ENCODE results near the gene TRPM3.

DNA sequence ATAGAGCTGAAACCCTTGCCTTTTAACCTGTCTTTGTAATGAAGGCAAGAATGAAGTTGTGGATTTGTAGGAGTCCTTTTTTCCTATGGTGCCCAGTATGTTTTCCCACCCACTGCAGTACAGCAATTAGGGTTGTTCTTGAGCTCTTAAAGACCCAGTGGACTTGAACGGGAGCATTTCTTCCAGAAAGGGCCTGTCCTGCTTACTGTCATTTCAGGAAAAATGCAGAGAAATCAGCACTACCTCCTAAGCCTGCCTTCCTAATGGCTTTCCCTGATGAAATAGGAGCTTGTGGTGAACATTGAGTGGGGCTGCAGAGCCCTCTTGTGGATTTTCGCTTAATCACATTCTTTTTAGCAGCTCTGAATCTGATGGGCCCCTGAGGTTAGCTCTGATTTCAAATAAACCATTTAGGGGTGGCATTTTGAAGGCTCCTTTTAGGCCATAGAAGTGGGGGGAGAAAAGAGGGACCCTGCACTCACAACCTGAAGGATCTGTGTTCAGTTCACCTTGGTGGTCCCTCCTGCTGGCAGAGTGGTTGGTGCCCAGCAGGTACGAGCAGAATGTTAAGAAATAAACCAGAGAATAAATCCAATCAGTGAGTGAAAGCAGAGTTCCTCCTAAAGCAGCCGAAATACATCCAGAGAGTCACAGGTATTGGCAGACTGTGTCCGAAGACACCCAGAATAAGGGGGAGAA lies 519.0 kb downstream of the TRPM3 start:
- TF ChIP-seq, protein P1, sequence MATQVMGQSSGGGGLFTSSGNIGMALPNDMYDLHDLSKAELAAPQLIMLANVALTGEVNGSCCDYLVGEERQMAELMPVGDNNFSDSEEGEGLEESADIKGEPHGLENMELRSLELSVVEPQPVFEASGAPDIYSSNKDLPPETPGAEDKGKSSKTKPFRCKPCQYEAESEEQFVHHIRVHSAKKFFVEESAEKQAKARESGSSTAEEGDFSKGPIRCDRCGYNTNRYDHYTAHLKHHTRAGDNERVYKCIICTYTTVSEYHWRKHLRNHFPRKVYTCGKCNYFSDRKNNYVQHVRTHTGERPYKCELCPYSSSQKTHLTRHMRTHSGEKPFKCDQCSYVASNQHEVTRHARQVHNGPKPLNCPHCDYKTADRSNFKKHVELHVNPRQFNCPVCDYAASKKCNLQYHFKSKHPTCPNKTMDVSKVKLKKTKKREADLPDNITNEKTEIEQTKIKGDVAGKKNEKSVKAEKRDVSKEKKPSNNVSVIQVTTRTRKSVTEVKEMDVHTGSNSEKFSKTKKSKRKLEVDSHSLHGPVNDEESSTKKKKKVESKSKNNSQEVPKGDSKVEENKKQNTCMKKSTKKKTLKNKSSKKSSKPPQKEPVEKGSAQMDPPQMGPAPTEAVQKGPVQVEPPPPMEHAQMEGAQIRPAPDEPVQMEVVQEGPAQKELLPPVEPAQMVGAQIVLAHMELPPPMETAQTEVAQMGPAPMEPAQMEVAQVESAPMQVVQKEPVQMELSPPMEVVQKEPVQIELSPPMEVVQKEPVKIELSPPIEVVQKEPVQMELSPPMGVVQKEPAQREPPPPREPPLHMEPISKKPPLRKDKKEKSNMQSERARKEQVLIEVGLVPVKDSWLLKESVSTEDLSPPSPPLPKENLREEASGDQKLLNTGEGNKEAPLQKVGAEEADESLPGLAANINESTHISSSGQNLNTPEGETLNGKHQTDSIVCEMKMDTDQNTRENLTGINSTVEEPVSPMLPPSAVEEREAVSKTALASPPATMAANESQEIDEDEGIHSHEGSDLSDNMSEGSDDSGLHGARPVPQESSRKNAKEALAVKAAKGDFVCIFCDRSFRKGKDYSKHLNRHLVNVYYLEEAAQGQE (tag by site-specific recombination; IDR thresholded peaks at IDR 0.05): no peak
- TF ChIP-seq, protein P2, sequence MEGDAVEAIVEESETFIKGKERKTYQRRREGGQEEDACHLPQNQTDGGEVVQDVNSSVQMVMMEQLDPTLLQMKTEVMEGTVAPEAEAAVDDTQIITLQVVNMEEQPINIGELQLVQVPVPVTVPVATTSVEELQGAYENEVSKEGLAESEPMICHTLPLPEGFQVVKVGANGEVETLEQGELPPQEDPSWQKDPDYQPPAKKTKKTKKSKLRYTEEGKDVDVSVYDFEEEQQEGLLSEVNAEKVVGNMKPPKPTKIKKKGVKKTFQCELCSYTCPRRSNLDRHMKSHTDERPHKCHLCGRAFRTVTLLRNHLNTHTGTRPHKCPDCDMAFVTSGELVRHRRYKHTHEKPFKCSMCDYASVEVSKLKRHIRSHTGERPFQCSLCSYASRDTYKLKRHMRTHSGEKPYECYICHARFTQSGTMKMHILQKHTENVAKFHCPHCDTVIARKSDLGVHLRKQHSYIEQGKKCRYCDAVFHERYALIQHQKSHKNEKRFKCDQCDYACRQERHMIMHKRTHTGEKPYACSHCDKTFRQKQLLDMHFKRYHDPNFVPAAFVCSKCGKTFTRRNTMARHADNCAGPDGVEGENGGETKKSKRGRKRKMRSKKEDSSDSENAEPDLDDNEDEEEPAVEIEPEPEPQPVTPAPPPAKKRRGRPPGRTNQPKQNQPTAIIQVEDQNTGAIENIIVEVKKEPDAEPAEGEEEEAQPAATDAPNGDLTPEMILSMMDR (tag by site-specific recombination; IDR thresholded peaks at IDR 0.05): peak; percentile 42; the same call in 1 of the 2 replicates
- TF ChIP-seq YY1 (tag by site-specific recombination; IDR thresholded peaks at IDR 0.05): no peak
- no peak for TF ChIP-seq ZNF274 (IDR thresholded peaks at IDR 0.05; ENCODE audit: low read length)
- TF ChIP-seq ZNF274 (tag by site-specific recombination; IDR thresholded peaks at IDR 0.05; ENCODE audit: borderline replicate concordance): no peak
- TF ChIP-seq ZNF138 (tag by site-specific recombination; IDR thresholded peaks at IDR 0.05; ENCODE audit: borderline replicate concordance): no peak
- no peak for TF ChIP-seq HOXA7 (CRISPR knock-in tag; IDR thresholded peaks at IDR 0.05; ENCODE audit: borderline replicate concordance)
- TF ChIP-seq, protein P3, sequence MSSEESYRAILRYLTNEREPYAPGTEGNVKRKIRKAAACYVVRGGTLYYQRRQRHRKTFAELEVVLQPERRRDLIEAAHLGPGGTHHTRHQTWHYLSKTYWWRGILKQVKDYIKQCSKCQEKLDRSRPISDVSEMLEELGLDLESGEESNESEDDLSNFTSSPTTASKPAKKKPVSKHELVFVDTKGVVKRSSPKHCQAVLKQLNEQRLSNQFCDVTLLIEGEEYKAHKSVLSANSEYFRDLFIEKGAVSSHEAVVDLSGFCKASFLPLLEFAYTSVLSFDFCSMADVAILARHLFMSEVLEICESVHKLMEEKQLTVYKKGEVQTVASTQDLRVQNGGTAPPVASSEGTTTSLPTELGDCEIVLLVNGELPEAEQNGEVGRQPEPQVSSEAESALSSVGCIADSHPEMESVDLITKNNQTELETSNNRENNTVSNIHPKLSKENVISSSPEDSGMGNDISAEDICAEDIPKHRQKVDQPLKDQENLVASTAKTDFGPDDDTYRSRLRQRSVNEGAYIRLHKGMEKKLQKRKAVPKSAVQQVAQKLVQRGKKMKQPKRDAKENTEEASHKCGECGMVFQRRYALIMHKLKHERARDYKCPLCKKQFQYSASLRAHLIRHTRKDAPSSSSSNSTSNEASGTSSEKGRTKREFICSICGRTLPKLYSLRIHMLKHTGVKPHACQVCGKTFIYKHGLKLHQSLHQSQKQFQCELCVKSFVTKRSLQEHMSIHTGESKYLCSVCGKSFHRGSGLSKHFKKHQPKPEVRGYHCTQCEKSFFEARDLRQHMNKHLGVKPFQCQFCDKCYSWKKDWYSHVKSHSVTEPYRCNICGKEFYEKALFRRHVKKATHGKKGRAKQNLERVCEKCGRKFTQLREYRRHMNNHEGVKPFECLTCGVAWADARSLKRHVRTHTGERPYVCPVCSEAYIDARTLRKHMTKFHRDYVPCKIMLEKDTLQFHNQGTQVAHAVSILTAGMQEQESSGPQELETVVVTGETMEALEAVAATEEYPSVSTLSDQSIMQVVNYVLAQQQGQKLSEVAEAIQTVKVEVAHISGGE (tag by site-specific recombination; conservative IDR thresholded peaks at IDR 0.05; ENCODE audit: low read depth): no peak
- TF ChIP-seq, protein P4, sequence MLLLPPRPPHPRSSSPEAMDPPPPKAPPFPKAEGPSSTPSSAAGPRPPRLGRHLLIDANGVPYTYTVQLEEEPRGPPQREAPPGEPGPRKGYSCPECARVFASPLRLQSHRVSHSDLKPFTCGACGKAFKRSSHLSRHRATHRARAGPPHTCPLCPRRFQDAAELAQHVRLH (tag by site-specific recombination; IDR thresholded peaks at IDR 0.05): no peak
- TF ChIP-seq ZNF561 (tag by site-specific recombination; IDR thresholded peaks at IDR 0.05; ENCODE audit: borderline replicate concordance): no peak
- no peak for TF ChIP-seq ZFP37 (tag by site-specific recombination; IDR thresholded peaks at IDR 0.05)
- TF ChIP-seq ZNF239 (tag by site-specific recombination; IDR thresholded peaks at IDR 0.05): no peak
- no peak for TF ChIP-seq ZNF548 (tag by site-specific recombination; IDR thresholded peaks at IDR 0.05)
- TF ChIP-seq ZNF530 (tag by site-specific recombination; IDR thresholded peaks at IDR 0.05; ENCODE audit: low read depth): no peak
- TF ChIP-seq KLF1 (tag by site-specific recombination; IDR thresholded peaks at IDR 0.05): no peak
